ENCODE data around the gene TSPOAP1.

The TSPOAP1 gene

GRCh38 chr17:58301504-58302150 lies 27.0 kb downstream of the TSPOAP1 start:
- H3F3A ChIP-seq (ENCODE audit: low read depth), result no peaks in the 10 kb centered on the region
- no peak overlapping the region for H3K9ac ChIP-seq (ENCODE audit: low read depth, low read length, poor library complexity, severe bottlenecking)
- H3K27me3 ChIP-seq (ENCODE audit: insufficient read depth, low read length, poor library complexity, severe bottlenecking), result no peaks in the 10 kb centered on the region
- TF ChIP-seq, protein P1, sequence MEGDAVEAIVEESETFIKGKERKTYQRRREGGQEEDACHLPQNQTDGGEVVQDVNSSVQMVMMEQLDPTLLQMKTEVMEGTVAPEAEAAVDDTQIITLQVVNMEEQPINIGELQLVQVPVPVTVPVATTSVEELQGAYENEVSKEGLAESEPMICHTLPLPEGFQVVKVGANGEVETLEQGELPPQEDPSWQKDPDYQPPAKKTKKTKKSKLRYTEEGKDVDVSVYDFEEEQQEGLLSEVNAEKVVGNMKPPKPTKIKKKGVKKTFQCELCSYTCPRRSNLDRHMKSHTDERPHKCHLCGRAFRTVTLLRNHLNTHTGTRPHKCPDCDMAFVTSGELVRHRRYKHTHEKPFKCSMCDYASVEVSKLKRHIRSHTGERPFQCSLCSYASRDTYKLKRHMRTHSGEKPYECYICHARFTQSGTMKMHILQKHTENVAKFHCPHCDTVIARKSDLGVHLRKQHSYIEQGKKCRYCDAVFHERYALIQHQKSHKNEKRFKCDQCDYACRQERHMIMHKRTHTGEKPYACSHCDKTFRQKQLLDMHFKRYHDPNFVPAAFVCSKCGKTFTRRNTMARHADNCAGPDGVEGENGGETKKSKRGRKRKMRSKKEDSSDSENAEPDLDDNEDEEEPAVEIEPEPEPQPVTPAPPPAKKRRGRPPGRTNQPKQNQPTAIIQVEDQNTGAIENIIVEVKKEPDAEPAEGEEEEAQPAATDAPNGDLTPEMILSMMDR (conservative IDR thresholded peaks at IDR 0.05; ENCODE audit: low read length), result no peak
- TF ChIP-seq EZH2phosphoT487 (IDR thresholded peaks at IDR 0.05; ENCODE audit: borderline replicate concordance), result no peak
- no peaks in the 10 kb centered on the region for H3K4me1 ChIP-seq (ENCODE audit: insufficient read depth, low read length, poor library complexity, severe bottlenecking)
- H2AFZ ChIP-seq (ENCODE audit: low read length), result no peak overlapping the region
- H3K4me2 ChIP-seq (ENCODE audit: low read depth, low read length, poor library complexity, severe bottlenecking), result no peak overlapping the region
- H3K9me2 ChIP-seq (replicated peaks; ENCODE audit: low read depth, low read length), result no peaks in the 10 kb centered on the region
- H3K36me3 ChIP-seq (ENCODE audit: insufficient read depth, low read length), result peaks cover 14% of the 10 kb centered on the region; the same call in 1 of the 2 replicates
- H3K4me3 ChIP-seq (ENCODE audit: low read length, poor library complexity, severe bottlenecking), result no peak overlapping the region
- no peaks in the 10 kb centered on the region for H4K20me1 ChIP-seq (ENCODE audit: insufficient read depth, low read length, poor library complexity, severe bottlenecking)
- no peaks in the 10 kb centered on the region for H3K9me3 ChIP-seq (ENCODE audit: insufficient read depth, low read depth, low read length)
- H3K79me2 ChIP-seq (ENCODE audit: insufficient read depth, low read length), result no peaks in the 10 kb centered on the region

- no peak overlapping the region for H2AFZ ChIP-seq (ENCODE audit: low read length)
- no peaks in the 10 kb centered on the region for H4K20me1 ChIP-seq (ENCODE audit: insufficient read depth, low read length, poor library complexity, severe bottlenecking)
- no peaks in the 10 kb centered on the region for H3F3A ChIP-seq (ENCODE audit: low read depth)
- no peaks in the 10 kb centered on the region for H3K9me3 ChIP-seq (ENCODE audit: insufficient read depth, low read depth, low read length)
- TF ChIP-seq, protein P1 (conservative IDR thresholded peaks at IDR 0.05; ENCODE audit: low read length), result no peak
- H3K4me1 ChIP-seq (ENCODE audit: insufficient read depth, low read length, poor library complexity, severe bottlenecking), result no peaks in the 10 kb centered on the region
- H3K79me2 ChIP-seq (ENCODE audit: insufficient read depth, low read length), result no peaks in the 10 kb centered on the region
- H3K4me2 ChIP-seq (ENCODE audit: low read depth, low read length, poor library complexity, severe bottlenecking), result no peak overlapping the region
- H3K27me3 ChIP-seq (ENCODE audit: insufficient read depth, low read length, poor library complexity, severe bottlenecking), result no peaks in the 10 kb centered on the region
- no peak overlapping the region for H3K4me3 ChIP-seq (ENCODE audit: low read length, poor library complexity, severe bottlenecking)
- H3K9me2 ChIP-seq (replicated peaks; ENCODE audit: low read depth, low read length), result no peaks in the 10 kb centered on the region
- H3K36me3 ChIP-seq (ENCODE audit: insufficient read depth, low read length), result peaks cover 14% of the 10 kb centered on the region; the same call in 1 of the 2 replicates
- no peak overlapping the region for H3K9ac ChIP-seq (ENCODE audit: low read depth, low read length, poor library complexity, severe bottlenecking)
These were observed 28.3 kb downstream of the TSPOAP1 start for GRCh38 chr17:58300336-58300735.

DNA sequence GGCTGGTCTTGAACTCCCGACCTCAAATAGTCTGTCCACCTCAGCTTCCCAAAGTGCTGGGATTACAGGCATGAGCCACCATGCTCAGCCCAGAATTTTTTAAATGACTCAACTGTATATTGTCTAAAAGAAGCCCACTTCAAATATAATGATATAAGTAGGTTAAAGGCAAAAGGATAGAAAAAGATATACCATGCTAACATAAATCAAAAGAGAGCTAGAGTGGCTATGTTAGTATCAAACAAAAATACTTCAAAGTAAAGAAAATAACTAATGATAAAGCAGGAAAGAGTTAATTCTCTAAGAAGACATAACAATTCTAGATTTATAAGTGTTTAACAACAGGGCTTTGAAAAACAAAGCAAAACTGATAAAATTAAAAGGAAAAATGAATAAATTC lies 34.6 kb downstream of the TSPOAP1 start:
- H3K4me2 ChIP-seq (ENCODE audit: low read depth, low read length, poor library complexity, severe bottlenecking), result no peak overlapping the region
- no peak overlapping the region for H2AFZ ChIP-seq (ENCODE audit: low read length)
- no peaks in the 10 kb centered on the region for H3K9me3 ChIP-seq (ENCODE audit: insufficient read depth, low read depth, low read length)
- H3K4me3 ChIP-seq (ENCODE audit: low read length, poor library complexity, severe bottlenecking), result no peak overlapping the region
- H3K36me3 ChIP-seq (ENCODE audit: insufficient read depth, low read length), result no peaks in the 10 kb centered on the region
- no peaks in the 10 kb centered on the region for H4K20me1 ChIP-seq (ENCODE audit: insufficient read depth, low read length, poor library complexity, severe bottlenecking)
- H3K79me2 ChIP-seq (ENCODE audit: insufficient read depth, low read length), result no peaks in the 10 kb centered on the region
- H3K4me1 ChIP-seq (ENCODE audit: insufficient read depth, low read length, poor library complexity, severe bottlenecking), result peaks cover 8% of the 10 kb centered on the region
- no peak for TF ChIP-seq EZH2phosphoT487 (IDR thresholded peaks at IDR 0.05; ENCODE audit: borderline replicate concordance)
- TF ChIP-seq, protein P1 (conservative IDR thresholded peaks at IDR 0.05; ENCODE audit: low read length), result no peak
- H3K27me3 ChIP-seq (ENCODE audit: insufficient read depth, low read length, poor library complexity, severe bottlenecking), result no peaks in the 10 kb centered on the region
- H3K9ac ChIP-seq (ENCODE audit: low read depth, low read length, poor library complexity, severe bottlenecking), result no peak overlapping the region
- no peaks in the 10 kb centered on the region for H3K9me2 ChIP-seq (replicated peaks; ENCODE audit: low read depth, low read length)
- no peaks in the 10 kb centered on the region for H3F3A ChIP-seq (ENCODE audit: low read depth)
